ENCODE measurements around the gene TCEAL1. TPM values are rescaled to one million over a fixed set of nuclear protein-coding genes. Genes with fewer than 3 reads are reported as not detected.

Gene TCEAL1
- total RNA-seq, 2 experiments from 2014 or later: 11.7 to 18.1 TPM

DNA sequence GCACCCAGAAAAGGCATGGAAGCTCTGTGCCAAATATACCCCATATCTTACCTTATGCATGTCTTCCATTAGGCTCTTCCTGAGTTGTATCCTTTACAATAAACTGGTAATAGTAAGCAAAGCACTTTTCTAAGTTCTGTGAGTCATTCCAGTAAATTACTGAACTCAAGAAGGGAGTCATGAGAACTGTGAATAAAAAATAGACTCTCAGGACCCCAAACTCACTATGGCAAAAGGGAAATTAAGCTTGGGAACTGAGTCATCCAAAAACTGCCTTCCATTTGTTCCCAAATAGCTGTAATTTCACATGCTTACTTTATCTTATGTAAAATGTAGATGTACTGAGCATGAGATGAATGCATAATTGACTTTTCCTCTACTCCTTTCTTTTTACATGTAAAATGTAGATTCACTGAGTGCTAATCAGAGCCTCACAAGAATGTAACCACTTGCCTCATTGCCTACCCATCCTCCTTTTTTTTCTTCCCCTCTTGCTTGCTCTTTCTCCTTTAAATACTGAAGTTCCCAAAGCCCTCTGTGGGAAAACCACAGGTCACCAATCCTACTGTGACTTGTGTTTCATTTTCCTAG lies 12.9 kb upstream of the TCEAL1 start:
- H3K4me2 ChIP-seq (ENCODE audit: low read length): no peak overlapping the region
- BruUV-seq (replicated peaks): no TSS peak
- H3K9me2 ChIP-seq (ENCODE audit: insufficient read depth, low read length): no peaks in the 10 kb centered on the region
- no peak overlapping the region for H3K4me3 ChIP-seq (ENCODE audit: low read depth, low read length, poor library complexity, severe bottlenecking)
- ChIA-PET CTCF (ENCODE audit: unreplicated experiment) (no interaction called here), POLR2A (no interaction called here)
- intact Hi-C loops (cut with micrococcal nuclease; ENCODE audit: unreplicated experiment): no loop called here
- H3K9me3 ChIP-seq (ENCODE audit: low read length): no peaks in the 10 kb centered on the region
- no peaks in the 10 kb centered on the region for H3K79me2 ChIP-seq (ENCODE audit: insufficient read depth, low read depth, low read length)
- no peak for DNase-seq (ENCODE audit: low spot score)
- no peaks in the 10 kb centered on the region for H3K4me1 ChIP-seq (ENCODE audit: insufficient read depth, low read length, poor library complexity, severe bottlenecking)
- TF ChIP-seq, protein P1, sequence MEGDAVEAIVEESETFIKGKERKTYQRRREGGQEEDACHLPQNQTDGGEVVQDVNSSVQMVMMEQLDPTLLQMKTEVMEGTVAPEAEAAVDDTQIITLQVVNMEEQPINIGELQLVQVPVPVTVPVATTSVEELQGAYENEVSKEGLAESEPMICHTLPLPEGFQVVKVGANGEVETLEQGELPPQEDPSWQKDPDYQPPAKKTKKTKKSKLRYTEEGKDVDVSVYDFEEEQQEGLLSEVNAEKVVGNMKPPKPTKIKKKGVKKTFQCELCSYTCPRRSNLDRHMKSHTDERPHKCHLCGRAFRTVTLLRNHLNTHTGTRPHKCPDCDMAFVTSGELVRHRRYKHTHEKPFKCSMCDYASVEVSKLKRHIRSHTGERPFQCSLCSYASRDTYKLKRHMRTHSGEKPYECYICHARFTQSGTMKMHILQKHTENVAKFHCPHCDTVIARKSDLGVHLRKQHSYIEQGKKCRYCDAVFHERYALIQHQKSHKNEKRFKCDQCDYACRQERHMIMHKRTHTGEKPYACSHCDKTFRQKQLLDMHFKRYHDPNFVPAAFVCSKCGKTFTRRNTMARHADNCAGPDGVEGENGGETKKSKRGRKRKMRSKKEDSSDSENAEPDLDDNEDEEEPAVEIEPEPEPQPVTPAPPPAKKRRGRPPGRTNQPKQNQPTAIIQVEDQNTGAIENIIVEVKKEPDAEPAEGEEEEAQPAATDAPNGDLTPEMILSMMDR (conservative IDR thresholded peaks at IDR 0.05; ENCODE audit: low read length): no peak
- no peak for TF ChIP-seq EZH2phosphoT487 (IDR thresholded peaks at IDR 0.05; ENCODE audit: borderline replicate concordance, low read depth, low read length)
- H2AFZ ChIP-seq (ENCODE audit: low read length): no peak overlapping the region
- no peaks in the 10 kb centered on the region for H4K20me1 ChIP-seq (ENCODE audit: insufficient read depth, low read length)
- no peak overlapping the region for H3K27ac ChIP-seq (ENCODE audit: low read depth, low read length, poor library complexity, severe bottlenecking)
- H3K36me3 ChIP-seq (ENCODE audit: insufficient read depth, low read length): no peaks in the 10 kb centered on the region

DNA sequence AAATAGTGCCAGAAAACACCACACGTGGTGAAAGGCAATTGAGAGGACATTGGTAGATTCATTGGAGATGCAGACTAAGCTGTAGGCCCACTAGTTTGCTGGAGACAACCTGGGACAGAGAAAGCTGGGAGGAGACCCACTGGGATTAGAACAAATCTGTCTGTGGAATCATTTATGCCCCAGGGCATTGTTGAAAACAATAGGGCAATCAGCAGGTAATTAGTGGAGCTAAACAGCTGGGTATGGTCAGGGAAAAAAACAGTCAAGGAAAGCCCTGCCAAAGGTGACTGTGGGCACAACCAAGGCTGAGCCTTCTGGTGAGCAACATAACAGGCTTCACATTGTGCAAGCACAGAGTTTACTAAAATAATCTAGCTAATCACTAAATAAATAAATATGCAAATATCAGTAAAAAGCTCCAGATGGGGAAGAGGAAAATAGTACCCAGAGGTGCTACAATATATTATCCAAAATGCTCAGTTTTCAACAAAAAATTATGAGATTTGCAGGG lies 12.0 kb upstream of the TCEAL1 start:
- Histone ChIP-seq H3K9me3 (ENCODE audit: low read length) (no peaks in the 10 kb centered on the region), H3K4me2 (ENCODE audit: low read length) (no peak overlapping the region), H3K9me2 (ENCODE audit: insufficient read depth, low read length) (no peaks in the 10 kb centered on the region), H2AFZ (ENCODE audit: low read length) (no peak overlapping the region), H3K79me2 (ENCODE audit: insufficient read depth, low read depth, low read length) (no peaks in the 10 kb centered on the region), H3K27ac (ENCODE audit: low read depth, low read length, poor library complexity, severe bottlenecking) (no peak overlapping the region), H3K4me1 (ENCODE audit: insufficient read depth, low read length, poor library complexity, severe bottlenecking) (no peaks in the 10 kb centered on the region), H4K20me1 (ENCODE audit: insufficient read depth, low read length) (no peaks in the 10 kb centered on the region), H3K4me3 (ENCODE audit: low read depth, low read length, poor library complexity, severe bottlenecking) (no peak overlapping the region), H3K36me3 (ENCODE audit: insufficient read depth, low read length) (no peaks in the 10 kb centered on the region)
- POLR2A ChIA-PET: interaction anchor here (0.5 kb wide), 1 partner anchor 295 kb away, joined by 3 read pairs; no protein-coding TSS in a partner anchor
- intact Hi-C loops (cut with micrococcal nuclease; ENCODE audit: unreplicated experiment): no loop called here
- DNase-seq (ENCODE audit: low spot score): no peak
- no TSS peak for BruUV-seq (replicated peaks)
- CTCF ChIA-PET (ENCODE audit: unreplicated experiment): no interaction called here
- TF ChIP-seq, protein P1 (conservative IDR thresholded peaks at IDR 0.05; ENCODE audit: low read length): no peak
- TF ChIP-seq EZH2phosphoT487 (IDR thresholded peaks at IDR 0.05; ENCODE audit: borderline replicate concordance, low read depth, low read length): no peak

DNA sequence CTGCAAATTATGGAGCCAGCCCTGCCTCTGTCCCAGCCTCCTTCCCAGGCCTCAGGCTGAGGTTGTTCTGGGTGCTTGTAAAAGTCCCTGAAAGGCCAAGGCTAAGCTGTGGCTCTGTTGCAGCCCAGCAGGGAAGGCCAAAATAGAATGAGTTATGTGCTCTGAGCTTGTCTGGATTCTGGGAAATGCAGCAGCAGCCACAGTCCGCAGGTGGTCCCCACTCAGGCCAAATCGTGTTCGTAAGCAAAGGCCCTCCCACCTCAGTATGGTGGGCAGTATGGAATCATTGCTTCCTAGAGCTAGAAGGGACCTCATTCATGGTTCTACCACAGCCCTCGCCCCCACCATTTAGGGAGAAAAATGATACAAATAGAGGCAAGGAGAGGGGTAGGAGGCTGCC lies 4.7 kb upstream of the TCEAL1 start:
- no peak overlapping the region for H2AFZ ChIP-seq (ENCODE audit: low read length)
- no peak for DNase-seq (ENCODE audit: low spot score)
- intact Hi-C loops (cut with micrococcal nuclease; ENCODE audit: unreplicated experiment): no loop called here
- H4K20me1 ChIP-seq (ENCODE audit: insufficient read depth, low read length): no peaks in the 10 kb centered on the region
- no peaks in the 10 kb centered on the region for H3K9me2 ChIP-seq (ENCODE audit: insufficient read depth, low read length)
- ChIA-PET POLR2A (no interaction called here), CTCF (ENCODE audit: unreplicated experiment) (no interaction called here)
- H3K4me3 ChIP-seq (ENCODE audit: low read depth, low read length, poor library complexity, severe bottlenecking): no peak overlapping the region
- no peaks in the 10 kb centered on the region for H3K9me3 ChIP-seq (ENCODE audit: low read length)
- no peak overlapping the region for H3K4me2 ChIP-seq (ENCODE audit: low read length)
- TF ChIP-seq EZH2phosphoT487 (IDR thresholded peaks at IDR 0.05; ENCODE audit: borderline replicate concordance, low read depth, low read length): no peak
- TF ChIP-seq, protein P1 (conservative IDR thresholded peaks at IDR 0.05; ENCODE audit: low read length): no peak
- H3K4me1 ChIP-seq (ENCODE audit: insufficient read depth, low read length, poor library complexity, severe bottlenecking): peaks cover 11% of the 10 kb centered on the region
- H3K36me3 ChIP-seq (ENCODE audit: insufficient read depth, low read length): no peaks in the 10 kb centered on the region
- no peaks in the 10 kb centered on the region for H3K79me2 ChIP-seq (ENCODE audit: insufficient read depth, low read depth, low read length)
- no peak overlapping the region for H3K27ac ChIP-seq (ENCODE audit: low read depth, low read length, poor library complexity, severe bottlenecking)
- BruUV-seq (replicated peaks): no TSS peak

Data from OCI-LY7 (cell line).